Skin of body (tissue), 3 donors: ENCODE data around the gene DLX3. TPM values are rescaled to one million over a fixed set of nuclear protein-coding genes. Genes with fewer than 3 reads are reported as not detected.

Source experiments
- DNase-seq: peaks from one replicate; lab custom pipeline; 2025; lab: John Stamatoyannopoulos, UW
- small RNA-seq: library from RNA; depleted of rRNA; stranded (forward); fragments of <200 nt; gene quantifications from one replicate; pipeline ENCODE3, GENCODE V24; 2014; ENCODE audit warnings: low replicate concordance
- total RNA-seq: library from RNA; depleted of rRNA; stranded (reverse); fragments of >200 nt; gene quantifications from one replicate; pipeline ENCODE4 v1.2.3, GENCODE V29; 2014

The DLX3 gene
- total RNA-seq, 1 donor from 2014 or later = 20.3 TPM

- no peak for DNase-seq
Measured at GRCh38 chr17:49959183-49959935, 35.7 kb downstream of the DLX3 start.

GRCh38 chr17:49958723-49959122 is 36.3 kb downstream of the DLX3 start:
- no peak for DNase-seq

GRCh38 chr17:49957350-49957749 is 37.7 kb downstream of the DLX3 start:
- DNase-seq = no peak

GRCh38 chr17:49956780-49957179 is 38.2 kb downstream of the DLX3 start:
- no peak for DNase-seq

- no peak for DNase-seq
Measured at GRCh38 chr17:49955157-49955556, 39.9 kb downstream of the DLX3 start.

DNA sequence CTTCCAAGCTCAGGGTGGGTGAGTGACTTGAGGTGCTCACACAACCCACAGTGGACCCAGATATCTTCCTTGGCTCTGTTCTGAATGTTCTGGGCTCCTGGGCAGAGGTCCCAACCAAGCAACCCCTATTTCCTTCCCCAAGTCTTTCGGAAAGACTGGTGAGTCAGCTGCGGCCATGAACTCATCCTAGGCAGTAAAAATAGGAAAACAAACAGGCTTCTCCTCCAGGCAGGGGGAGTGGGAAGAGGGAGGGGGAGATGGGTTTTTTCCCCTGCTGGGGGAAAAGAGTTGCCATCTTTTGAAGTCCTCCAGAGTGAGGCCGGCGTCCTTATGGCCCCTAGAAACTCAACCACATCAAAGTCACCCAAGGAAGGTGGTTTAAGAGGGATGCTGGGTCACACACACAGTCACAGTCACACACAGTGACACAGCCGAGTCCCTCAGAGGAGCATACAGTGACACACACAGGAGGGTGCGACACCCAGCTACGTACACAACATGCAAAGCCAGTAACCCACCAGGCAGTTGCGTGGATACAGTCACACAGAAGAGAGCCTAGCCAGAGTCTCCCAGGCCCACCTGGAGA is 42.0 kb downstream of the DLX3 start:
- no peak for DNase-seq

DNA sequence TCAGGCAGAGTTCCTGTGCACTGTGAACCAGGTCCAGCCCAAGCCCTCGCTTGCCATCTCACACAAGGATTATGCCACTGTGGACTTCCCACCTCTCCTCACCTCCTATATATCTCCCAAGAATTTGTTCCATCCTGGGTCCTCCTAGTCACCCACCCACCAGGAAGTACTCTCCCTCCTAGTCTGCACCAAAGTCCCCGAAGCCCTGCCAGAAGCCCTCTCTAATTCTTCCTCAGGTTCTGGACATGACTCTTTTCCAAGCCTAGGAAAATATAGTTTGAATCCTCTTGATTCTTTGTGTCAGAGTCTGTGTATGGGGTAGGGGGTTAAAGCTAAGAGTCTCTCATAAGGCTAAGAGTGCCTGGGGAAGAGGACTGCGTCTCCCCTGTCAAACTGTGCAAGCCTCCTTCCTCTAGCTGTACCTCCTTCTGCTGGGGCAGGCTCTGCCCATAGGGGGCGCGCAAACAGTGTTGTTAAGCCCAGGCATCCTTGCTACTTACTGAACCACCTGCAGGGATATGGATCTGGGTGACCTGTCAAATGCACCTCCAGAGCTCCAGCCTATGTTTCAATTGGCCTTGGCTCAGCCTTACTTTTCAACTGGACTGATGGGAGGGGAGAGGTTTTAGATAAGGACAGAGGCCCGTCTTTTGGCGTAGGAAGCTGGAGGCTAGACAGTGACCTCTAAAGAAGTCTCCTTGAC is 42.7 kb downstream of the DLX3 start:
- DNase-seq = no peak

DNA sequence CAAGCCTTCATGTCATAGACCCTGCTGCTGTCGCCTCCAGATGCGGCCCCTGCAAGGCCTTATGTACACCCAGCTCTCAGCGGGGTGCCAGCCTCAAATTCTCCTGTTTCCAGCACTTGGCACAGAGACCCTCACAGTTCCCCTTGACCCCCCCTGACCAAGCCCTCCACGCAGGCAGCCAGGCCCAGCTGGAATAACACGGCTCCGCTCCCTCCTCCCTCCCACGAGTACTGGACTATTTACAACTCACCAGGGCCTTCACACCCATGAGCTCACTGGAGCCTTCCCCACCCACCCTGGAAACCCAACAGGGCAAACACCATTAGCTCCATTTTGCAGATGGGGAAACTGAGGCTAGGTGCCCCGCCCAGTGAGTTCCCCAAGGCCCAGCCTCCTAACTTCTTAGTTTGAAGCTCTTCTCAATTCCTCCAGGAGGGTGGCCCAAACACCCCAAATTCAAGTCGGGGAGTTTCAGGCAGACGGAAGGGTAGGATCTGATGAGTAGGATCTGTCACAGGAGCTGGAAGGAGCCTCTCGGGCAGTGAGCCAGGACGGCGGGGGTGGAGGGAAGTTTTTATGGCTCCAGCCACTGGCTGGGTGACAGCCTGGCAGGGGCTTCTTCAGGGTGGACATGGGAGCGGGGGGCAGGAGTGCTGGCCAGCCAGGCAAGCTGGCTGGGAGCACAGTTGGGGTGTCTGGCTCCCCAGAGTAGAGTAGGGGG is 43.5 kb downstream of the DLX3 start:
- DNase-seq = no peak

DNA sequence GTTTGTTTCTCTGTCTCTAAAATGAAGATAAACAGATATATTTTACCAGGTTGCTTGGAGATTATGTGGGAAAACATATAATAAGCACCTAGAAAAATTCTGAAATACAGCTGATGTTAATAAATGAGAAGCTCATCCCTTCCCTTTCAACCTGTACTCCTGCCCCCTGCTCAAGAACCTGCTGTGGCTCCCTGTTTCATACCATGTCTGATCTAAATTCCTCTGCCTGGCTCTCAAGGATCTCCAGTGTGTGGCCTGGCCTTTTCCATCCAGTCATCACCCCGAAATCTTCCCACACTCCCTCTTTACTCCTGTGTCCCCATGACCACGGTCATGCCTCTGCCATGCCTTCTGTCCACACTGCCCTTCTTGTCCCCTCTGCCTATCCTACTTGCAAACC is 45.4 kb downstream of the DLX3 start:
- DNase-seq = no peak

GRCh38 chr17:49946964-49947584 is 48.0 kb downstream of the DLX3 start:
- no peak for DNase-seq

- DNase-seq = no peak
Measured at GRCh38 chr17:49946208-49946607, 48.8 kb downstream of the DLX3 start.

DNA sequence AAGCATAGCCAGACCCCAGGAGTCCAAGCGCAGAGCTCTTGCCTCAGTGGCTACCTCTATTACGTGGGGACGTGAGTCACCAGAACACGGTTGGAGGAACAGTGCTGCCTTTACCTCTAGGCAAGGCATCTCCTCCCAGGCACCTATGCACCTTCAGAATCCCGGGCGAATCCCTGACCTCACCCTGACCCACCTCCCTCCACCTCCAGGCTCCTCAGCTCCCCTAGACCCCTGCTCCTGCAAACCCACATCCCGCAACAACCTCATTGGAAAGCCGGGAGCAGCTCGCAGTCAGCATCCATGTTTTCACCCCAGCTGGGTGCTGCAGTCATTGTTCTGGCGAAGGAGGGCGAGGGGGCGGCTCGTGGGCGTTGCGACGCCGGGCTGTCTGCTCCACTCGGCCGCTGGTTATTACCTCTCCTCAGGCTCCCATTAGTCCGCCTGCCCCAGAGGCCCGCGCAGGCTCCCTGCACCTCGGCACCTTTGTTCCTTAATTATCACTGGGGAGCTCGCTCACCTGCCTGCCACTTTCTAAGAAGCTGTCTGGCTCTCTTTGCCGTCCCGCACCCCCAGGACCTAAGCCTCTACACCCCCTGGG is 50.7 kb downstream of the DLX3 start:
- no peak for DNase-seq

- no peak for DNase-seq
Measured at GRCh38 chr17:49942947-49943346, 52.1 kb downstream of the DLX3 start.

DNA sequence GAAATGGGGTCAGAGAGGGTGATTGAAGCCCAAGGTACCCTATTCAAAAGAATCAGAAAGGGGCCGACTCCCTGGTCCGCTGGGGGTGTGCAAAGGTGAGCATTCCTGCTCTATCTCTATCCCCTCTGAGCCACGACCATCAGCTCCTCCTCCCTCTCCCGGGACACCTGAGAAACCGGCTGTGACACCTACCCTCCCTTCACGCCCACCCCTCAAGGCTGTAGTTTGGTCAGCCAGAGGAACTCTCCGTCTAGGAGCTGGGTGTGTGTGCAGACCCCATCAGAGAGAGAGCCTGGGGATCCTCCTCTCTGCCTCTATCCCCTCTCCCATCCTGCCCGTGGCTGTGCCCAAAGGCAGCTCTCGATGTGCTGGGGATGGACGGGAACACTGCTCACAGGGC is 53.6 kb downstream of the DLX3 start:
- no peak for DNase-seq

Small RNAs within 50 kb of the gene (small RNA-seq; reads per million reads assigned to genes)
- gene RNU6-1313P = not detected

Other genes starting within 250 kb of the DLX3 start
- gene FAM117A, start 231.1 kb downstream of the DLX3 start, total RNA-seq = 4.9 TPM
- gene KAT7, start 206.5 kb downstream of the DLX3 start, total RNA-seq = 35.6 TPM
- gene TAC4, start 147.2 kb downstream of the DLX3 start, total RNA-seq = not detected
- 2.3 TPM for gene DLX4, start 26.0 kb downstream of the DLX3 start, total RNA-seq
- 37.2 TPM for gene ITGA3, start 60.9 kb upstream of the DLX3 start, total RNA-seq
- gene PDK2, start 100.1 kb upstream of the DLX3 start, total RNA-seq = 10.3 TPM
- 1.4 TPM for gene SAMD14, start 134.9 kb upstream of the DLX3 start, total RNA-seq
- gene PPP1R9B, start 155.5 kb upstream of the DLX3 start, total RNA-seq = 19.7 TPM
- gene SGCA, start 170.8 kb upstream of the DLX3 start, total RNA-seq = 14.6 TPM
- gene COL1A1, start 206.4 kb upstream of the DLX3 start, total RNA-seq = 5,022 TPM